Peyer's patch (tissue), 4 donors: ENCODE measurements around the gene UPF3B.

Source experiments
- CTCF ChIP-seq, 6 experiments: fragments of 450-650 bp in 4 of 6; fragments of 200-600 bp in 2 of 6; sonication (generic) in 1 of 6; IDR thresholded peaks; one replicate each; pipeline ENCODE4 v1.5.1; 2017 to 2019; ENCODE audit warnings: antibody characterized with exemption in 6 of 6, mild to moderate bottlenecking in 3 of 6, moderate library complexity in 1 of 6
- POLR2A ChIP-seq, 2 donors: fragments of 450-650 bp; IDR thresholded peaks; one replicate each; pipeline ENCODE4 v1.5.1; 2017; ENCODE audit warnings: antibody characterized with exemption in 2 of 2, mild to moderate bottlenecking in 2 of 2, moderate library complexity in 2 of 2

DNA sequence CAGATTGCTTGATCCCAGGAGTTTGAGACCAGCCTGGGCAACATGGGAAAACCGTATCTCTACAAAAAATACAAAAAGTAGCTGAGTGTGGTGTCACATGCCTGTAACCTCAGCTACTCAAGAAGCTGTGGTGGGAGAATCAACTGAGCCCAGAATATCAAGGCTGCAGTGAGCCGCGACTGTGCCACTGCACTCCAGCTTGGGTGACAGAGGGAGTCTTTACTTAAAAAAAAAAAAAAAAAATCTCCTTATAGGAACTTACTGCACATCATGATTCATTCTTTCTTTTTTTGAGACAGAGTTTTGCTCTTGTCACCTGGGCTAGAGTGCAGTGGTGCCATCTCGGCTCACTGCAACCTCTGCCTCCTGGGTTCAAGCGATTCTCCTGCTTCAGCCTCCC, 24.3 kb downstream of the UPF3B start:
- TF ChIP-seq POLR2A (IDR thresholded peaks at IDR 0.05), result no peak
- TF ChIP-seq CTCF (IDR thresholded peaks at IDR 0.05), result no peak
